Measurements from ENCODE around the gene USP35.

Gene USP35

DNA sequence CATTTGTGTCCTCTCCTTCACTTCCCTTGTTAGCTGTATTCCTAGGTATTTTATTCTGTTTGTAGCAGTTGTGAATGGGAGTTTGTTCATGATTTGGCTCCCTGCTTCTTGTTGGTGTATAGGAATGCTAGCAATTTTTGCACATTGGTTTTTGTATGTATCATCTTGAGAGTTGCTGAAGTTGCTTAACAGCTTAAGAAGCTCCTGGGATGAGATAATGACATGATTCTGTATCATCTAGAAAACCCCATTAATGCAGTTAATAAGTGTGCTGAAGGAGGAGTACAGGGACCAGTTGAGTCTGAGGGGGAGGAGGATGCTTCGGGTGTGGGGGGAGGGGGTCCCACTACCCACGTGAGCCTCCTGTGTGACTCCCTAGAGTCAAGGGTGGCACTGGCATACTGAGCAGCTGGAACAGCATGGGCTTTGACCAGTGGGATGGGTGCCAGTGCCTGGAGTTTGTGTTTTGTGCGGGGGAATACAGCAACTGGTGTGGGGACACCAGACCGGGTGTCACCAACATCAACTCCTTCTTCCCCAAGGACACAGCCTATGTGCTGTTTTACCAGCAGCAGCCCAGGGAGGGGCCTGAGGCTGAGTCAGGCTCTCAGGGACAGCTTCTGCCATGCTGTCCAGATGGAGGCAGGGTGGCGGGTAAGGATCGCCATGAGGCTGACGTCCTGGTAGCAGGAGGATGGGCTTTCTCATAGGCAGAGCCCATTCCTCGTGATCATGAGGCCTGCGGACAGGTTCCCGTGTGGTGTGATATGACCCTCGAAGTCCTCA, 24.1 kb downstream of the USP35 start:
- ChIA-PET CTCF (no interaction called here), POLR2A (no interaction called here)
- no peak for DNase-seq (ENCODE audit: extremely low spot score)
- no peak for TF ChIP-seq FOXK2 (IDR thresholded peaks at IDR 0.05)
- TF ChIP-seq BHLHE40 (IDR thresholded peaks at IDR 0.05; ENCODE audit: borderline replicate concordance), result no peak
- no peak for TF ChIP-seq HDGF (IDR thresholded peaks at IDR 0.05; ENCODE audit: borderline replicate concordance)
- no peak for TF ChIP-seq FOXM1 (IDR thresholded peaks at IDR 0.05; ENCODE audit: borderline replicate concordance)

- POLR2A ChIA-PET, result no interaction called here
- no peak for TF ChIP-seq FOXK2 (IDR thresholded peaks at IDR 0.05)
- TF ChIP-seq ZNF384 (IDR thresholded peaks at IDR 0.05), result no peak
- no peak for TF ChIP-seq BHLHE40 (IDR thresholded peaks at IDR 0.05; ENCODE audit: borderline replicate concordance)
- no peak for TF ChIP-seq ELF4 (IDR thresholded peaks at IDR 0.05)
- no peak for TF ChIP-seq L3MBTL2 (conservative IDR thresholded peaks at IDR 0.05)
- no peak for TF ChIP-seq NFRKB (IDR thresholded peaks at IDR 0.05)
- TF ChIP-seq FOXM1 (IDR thresholded peaks at IDR 0.05; ENCODE audit: borderline replicate concordance), result no peak
- TF ChIP-seq FOXA1 (IDR thresholded peaks at IDR 0.05), result no peak
- CTCF ChIA-PET, result no interaction called here
- DNase-seq (ENCODE audit: extremely low spot score), result no peak
Measured at GRCh38 chr11:78213526-78214330, 25.0 kb downstream of the USP35 start.

DNA sequence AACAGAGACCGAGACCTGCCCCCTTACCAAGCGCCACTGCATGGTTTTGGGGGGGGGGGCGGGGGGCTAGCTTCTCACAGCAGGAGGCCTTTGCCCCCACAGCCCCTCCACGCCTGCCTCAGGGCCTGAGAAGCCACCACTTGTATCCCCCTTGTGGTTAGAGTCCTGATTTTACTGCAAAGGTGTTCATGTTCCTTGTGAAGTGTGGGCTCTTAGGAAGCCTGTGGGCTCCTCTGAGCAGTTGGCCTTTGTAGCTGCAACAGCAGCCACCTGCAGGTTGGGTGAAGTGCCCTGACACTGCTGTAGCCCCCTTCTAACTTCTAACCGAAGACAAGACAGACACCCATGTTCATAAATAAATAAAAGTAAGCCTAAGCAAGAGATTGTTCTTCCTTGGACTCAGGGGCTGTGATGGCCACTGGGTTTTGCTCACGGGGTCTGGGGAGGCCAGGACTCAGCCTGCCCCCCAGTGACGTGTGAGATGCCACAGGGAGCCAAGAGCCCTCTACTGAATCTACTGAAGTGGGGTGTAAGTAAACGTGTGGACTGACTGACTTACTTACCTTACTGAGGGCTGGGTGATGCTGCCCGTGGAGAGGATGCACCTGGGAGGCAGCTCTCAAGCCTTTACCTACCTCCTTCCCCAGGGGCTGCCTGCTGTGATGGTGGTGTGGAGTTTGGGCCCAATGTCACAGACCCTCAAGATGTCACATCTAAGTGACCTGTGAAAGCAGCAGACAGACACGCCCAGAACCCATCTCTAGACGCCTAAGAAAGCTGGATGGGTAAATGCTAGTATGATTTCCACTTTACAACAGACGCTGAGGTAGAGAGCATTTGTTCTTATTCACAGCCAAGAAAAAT, 25.8 kb downstream of the USP35 start:
- no peak for DNase-seq (ENCODE audit: extremely low spot score)
- POLR2A ChIA-PET, result no interaction called here
- CTCF ChIA-PET, result no interaction called here
- TF ChIP-seq ZNF384 (IDR thresholded peaks at IDR 0.05) (no peak), CTBP1 (IDR thresholded peaks at IDR 0.05; ENCODE audit: borderline replicate concordance) (no peak), TARDBP (IDR thresholded peaks at IDR 0.05) (no peak), HDGF (IDR thresholded peaks at IDR 0.05; ENCODE audit: borderline replicate concordance) (no peak), ELF4 (IDR thresholded peaks at IDR 0.05) (no peak), FOXA1 (IDR thresholded peaks at IDR 0.05) (no peak), LEF1 (IDR thresholded peaks at IDR 0.05; ENCODE audit: borderline replicate concordance) (no peak), SP1 (IDR thresholded peaks at IDR 0.05) (no peak), NFRKB (IDR thresholded peaks at IDR 0.05) (no peak), SUZ12 (IDR thresholded peaks at IDR 0.05) (no peak), BHLHE40 (IDR thresholded peaks at IDR 0.05; ENCODE audit: borderline replicate concordance) (no peak), ARNT (IDR thresholded peaks at IDR 0.05) (no peak), L3MBTL2 (conservative IDR thresholded peaks at IDR 0.05) (no peak), FOXK2 (IDR thresholded peaks at IDR 0.05) (no peak), FOXM1 (IDR thresholded peaks at IDR 0.05; ENCODE audit: borderline replicate concordance) (no peak), PKNOX1 (IDR thresholded peaks at IDR 0.05) (no peak)

- TF ChIP-seq SP1 (IDR thresholded peaks at IDR 0.05) (no peak), FOXA1 (IDR thresholded peaks at IDR 0.05) (no peak), TARDBP (IDR thresholded peaks at IDR 0.05) (no peak), BHLHE40 (IDR thresholded peaks at IDR 0.05; ENCODE audit: borderline replicate concordance) (no peak), HDGF (IDR thresholded peaks at IDR 0.05; ENCODE audit: borderline replicate concordance) (no peak)
- ChIA-PET POLR2A (no interaction called here), CTCF (interaction anchor here (0.6 kb wide), 2 partner anchors 18 to 464 kb away, joined by 3 read pairs; no protein-coding TSS in a partner anchor)
- DNase-seq (ENCODE audit: extremely low spot score), result no peak
Measured at GRCh38 chr11:78216021-78216420, 27.3 kb downstream of the USP35 start.

- ChIA-PET CTCF (interaction anchor here (0.6 kb wide), 1 partner anchor 465 kb away, joined by 3 read pairs; no protein-coding TSS in a partner anchor), POLR2A (no interaction called here)
- TF ChIP-seq FOXM1 (IDR thresholded peaks at IDR 0.05; ENCODE audit: borderline replicate concordance) (no peak), FOXA1 (IDR thresholded peaks at IDR 0.05) (no peak), LEF1 (IDR thresholded peaks at IDR 0.05; ENCODE audit: borderline replicate concordance) (no peak), SP1 (IDR thresholded peaks at IDR 0.05) (no peak), NFRKB (IDR thresholded peaks at IDR 0.05) (no peak), ARNT (IDR thresholded peaks at IDR 0.05) (no peak), SUZ12 (IDR thresholded peaks at IDR 0.05) (no peak), PKNOX1 (IDR thresholded peaks at IDR 0.05) (no peak), CTBP1 (IDR thresholded peaks at IDR 0.05; ENCODE audit: borderline replicate concordance) (no peak), ZNF384 (IDR thresholded peaks at IDR 0.05) (no peak), BHLHE40 (IDR thresholded peaks at IDR 0.05; ENCODE audit: borderline replicate concordance) (no peak), ELF4 (IDR thresholded peaks at IDR 0.05) (no peak), HDGF (IDR thresholded peaks at IDR 0.05; ENCODE audit: borderline replicate concordance) (no peak), TARDBP (IDR thresholded peaks at IDR 0.05) (no peak), L3MBTL2 (conservative IDR thresholded peaks at IDR 0.05) (no peak), FOXK2 (IDR thresholded peaks at IDR 0.05) (no peak)
- no peak for DNase-seq (ENCODE audit: extremely low spot score)
Measured at GRCh38 chr11:78216571-78217287, 28.0 kb downstream of the USP35 start.
